ENCODE results near the gene ELMO3. TPM values are rescaled to one million over a fixed set of nuclear protein-coding genes. Genes with fewer than 3 reads are reported as not detected.

Gene ELMO3
- total and polyA plus RNA-seq, 2 of the 13 experiments (the other 11 are each of a cell fraction or from before 2014, with no cell fraction given) = 2.6 to 4.0 TPM

DNA sequence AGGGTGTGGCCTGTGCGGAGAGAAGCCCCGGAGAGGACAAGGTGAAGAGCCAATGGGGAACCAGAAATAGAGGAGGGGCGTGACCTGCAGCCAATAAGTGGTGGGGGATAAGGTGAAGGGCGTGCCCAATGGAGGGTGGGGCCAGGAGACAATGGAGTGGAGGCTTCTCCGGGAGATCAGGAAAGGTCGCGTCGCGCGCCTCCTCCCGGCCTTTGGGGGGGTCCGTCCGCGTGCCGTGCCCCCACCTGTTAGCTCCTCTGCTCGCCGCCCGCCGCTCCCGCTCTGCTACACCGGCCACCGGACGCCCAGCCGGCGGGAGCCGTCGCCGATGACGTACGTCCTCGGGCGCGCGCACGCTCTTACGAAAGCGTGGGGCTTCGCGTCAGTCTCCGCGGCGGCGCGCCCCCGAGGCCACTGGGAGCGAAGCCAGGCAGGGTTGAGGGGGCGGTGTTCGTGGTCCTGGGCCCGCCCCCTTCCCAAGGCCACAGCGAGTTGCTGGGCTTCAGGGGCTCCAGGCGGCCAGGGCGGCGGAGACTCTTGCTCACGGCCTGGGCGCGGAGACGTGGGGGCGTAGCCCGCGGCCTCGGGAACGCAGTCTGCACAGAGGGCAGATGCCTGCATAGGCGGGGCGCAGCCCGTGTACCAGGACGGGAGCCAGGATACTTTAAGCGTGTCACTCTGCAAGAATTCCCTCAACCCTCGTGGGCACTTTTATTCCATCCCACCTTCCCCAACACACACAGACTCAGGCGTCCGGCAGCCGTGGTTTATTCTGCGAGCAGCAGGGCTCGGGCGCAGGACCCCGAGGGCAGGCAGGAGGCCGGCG is 15.1 kb upstream of the ELMO3 start, which contains the start of gene MATCAP1 (continued):
- TF ChIP-seq, protein P1, sequence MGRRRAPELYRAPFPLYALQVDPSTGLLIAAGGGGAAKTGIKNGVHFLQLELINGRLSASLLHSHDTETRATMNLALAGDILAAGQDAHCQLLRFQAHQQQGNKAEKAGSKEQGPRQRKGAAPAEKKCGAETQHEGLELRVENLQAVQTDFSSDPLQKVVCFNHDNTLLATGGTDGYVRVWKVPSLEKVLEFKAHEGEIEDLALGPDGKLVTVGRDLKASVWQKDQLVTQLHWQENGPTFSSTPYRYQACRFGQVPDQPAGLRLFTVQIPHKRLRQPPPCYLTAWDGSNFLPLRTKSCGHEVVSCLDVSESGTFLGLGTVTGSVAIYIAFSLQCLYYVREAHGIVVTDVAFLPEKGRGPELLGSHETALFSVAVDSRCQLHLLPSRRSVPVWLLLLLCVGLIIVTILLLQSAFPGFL (CRISPR knock-in tag; IDR thresholded peaks at IDR 0.05) = no peak
- TF ChIP-seq SIX1 (CRISPR knock-in tag; IDR thresholded peaks at IDR 0.05; ENCODE audit: borderline replicate concordance) = no peak
- peak; percentile 93 for TF ChIP-seq KMT2B (CRISPR knock-in tag; IDR thresholded peaks at IDR 0.05)
- TF ChIP-seq ZKSCAN8 (CRISPR knock-in tag; IDR thresholded peaks at IDR 0.05; ENCODE audit: borderline replicate concordance) = peak; percentile 75; the same call in 1 of the 2 replicates
- peak; percentile 92; the same call in 1 of the 2 replicates for TF ChIP-seq ZNF709 (CRISPR knock-in tag; IDR thresholded peaks at IDR 0.05)
- TF ChIP-seq, protein P2, sequence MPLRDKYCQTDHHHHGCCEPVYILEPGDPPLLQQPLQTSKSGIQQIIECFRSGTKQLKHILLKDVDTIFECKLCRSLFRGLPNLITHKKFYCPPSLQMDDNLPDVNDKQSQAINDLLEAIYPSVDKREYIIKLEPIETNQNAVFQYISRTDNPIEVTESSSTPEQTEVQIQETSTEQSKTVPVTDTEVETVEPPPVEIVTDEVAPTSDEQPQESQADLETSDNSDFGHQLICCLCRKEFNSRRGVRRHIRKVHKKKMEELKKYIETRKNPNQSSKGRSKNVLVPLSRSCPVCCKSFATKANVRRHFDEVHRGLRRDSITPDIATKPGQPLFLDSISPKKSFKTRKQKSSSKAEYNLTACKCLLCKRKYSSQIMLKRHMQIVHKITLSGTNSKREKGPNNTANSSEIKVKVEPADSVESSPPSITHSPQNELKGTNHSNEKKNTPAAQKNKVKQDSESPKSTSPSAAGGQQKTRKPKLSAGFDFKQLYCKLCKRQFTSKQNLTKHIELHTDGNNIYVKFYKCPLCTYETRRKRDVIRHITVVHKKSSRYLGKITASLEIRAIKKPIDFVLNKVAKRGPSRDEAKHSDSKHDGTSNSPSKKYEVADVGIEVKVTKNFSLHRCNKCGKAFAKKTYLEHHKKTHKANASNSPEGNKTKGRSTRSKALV (CRISPR knock-in tag; IDR thresholded peaks at IDR 0.05) = peak; percentile 92
- no peak for TF ChIP-seq ZNF367 (CRISPR knock-in tag; IDR thresholded peaks at IDR 0.05; ENCODE audit: borderline replicate concordance)
- TF ChIP-seq, protein P3, sequence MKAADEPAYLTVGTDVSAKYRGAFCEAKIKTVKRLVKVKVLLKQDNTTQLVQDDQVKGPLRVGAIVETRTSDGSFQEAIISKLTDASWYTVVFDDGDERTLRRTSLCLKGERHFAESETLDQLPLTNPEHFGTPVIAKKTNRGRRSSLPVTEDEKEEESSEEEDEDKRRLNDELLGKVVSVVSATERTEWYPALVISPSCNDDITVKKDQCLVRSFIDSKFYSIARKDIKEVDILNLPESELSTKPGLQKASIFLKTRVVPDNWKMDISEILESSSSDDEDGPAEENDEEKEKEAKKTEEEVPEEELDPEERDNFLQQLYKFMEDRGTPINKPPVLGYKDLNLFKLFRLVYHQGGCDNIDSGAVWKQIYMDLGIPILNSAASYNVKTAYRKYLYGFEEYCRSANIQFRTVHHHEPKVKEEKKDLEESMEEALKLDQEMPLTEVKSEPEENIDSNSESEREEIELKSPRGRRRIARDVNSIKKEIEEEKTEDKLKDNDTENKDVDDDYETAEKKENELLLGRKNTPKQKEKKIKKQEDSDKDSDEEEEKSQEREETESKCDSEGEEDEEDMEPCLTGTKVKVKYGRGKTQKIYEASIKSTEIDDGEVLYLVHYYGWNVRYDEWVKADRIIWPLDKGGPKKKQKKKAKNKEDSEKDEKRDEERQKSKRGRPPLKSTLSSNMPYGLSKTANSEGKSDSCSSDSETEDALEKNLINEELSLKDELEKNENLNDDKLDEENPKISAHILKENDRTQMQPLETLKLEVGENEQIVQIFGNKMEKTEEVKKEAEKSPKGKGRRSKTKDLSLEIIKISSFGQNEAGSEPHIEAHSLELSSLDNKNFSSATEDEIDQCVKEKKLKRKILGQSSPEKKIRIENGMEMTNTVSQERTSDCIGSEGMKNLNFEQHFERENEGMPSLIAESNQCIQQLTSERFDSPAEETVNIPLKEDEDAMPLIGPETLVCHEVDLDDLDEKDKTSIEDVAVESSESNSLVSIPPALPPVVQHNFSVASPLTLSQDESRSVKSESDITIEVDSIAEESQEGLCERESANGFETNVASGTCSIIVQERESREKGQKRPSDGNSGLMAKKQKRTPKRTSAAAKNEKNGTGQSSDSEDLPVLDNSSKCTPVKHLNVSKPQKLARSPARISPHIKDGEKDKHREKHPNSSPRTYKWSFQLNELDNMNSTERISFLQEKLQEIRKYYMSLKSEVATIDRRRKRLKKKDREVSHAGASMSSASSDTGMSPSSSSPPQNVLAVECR (CRISPR knock-in tag; IDR thresholded peaks at IDR 0.05; ENCODE audit: borderline replicate concordance) = peak; percentile 94
- TF ChIP-seq, protein P4, sequence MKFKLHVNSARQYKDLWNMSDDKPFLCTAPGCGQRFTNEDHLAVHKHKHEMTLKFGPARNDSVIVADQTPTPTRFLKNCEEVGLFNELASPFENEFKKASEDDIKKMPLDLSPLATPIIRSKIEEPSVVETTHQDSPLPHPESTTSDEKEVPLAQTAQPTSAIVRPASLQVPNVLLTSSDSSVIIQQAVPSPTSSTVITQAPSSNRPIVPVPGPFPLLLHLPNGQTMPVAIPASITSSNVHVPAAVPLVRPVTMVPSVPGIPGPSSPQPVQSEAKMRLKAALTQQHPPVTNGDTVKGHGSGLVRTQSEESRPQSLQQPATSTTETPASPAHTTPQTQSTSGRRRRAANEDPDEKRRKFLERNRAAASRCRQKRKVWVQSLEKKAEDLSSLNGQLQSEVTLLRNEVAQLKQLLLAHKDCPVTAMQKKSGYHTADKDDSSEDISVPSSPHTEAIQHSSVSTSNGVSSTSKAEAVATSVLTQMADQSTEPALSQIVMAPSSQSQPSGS (CRISPR knock-in tag; IDR thresholded peaks at IDR 0.05) = peak; percentile 76
- no peak for TF ChIP-seq ZNF432 (CRISPR knock-in tag; IDR thresholded peaks at IDR 0.05; ENCODE audit: borderline replicate concordance)
- peak; percentile 43; the same call in 1 of the 2 replicates for TF ChIP-seq ZNF749 (CRISPR knock-in tag; IDR thresholded peaks at IDR 0.05; ENCODE audit: borderline replicate concordance)
- TF ChIP-seq CEBPB (IDR thresholded peaks at IDR 0.05; ENCODE audit: borderline replicate concordance, low read depth, low read length) = peak; percentile 96
- TF ChIP-seq, protein P5, sequence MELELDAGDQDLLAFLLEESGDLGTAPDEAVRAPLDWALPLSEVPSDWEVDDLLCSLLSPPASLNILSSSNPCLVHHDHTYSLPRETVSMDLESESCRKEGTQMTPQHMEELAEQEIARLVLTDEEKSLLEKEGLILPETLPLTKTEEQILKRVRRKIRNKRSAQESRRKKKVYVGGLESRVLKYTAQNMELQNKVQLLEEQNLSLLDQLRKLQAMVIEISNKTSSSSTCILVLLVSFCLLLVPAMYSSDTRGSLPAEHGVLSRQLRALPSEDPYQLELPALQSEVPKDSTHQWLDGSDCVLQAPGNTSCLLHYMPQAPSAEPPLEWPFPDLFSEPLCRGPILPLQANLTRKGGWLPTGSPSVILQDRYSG (CRISPR knock-in tag; IDR thresholded peaks at IDR 0.05) = no peak
- TF ChIP-seq, protein P6, sequence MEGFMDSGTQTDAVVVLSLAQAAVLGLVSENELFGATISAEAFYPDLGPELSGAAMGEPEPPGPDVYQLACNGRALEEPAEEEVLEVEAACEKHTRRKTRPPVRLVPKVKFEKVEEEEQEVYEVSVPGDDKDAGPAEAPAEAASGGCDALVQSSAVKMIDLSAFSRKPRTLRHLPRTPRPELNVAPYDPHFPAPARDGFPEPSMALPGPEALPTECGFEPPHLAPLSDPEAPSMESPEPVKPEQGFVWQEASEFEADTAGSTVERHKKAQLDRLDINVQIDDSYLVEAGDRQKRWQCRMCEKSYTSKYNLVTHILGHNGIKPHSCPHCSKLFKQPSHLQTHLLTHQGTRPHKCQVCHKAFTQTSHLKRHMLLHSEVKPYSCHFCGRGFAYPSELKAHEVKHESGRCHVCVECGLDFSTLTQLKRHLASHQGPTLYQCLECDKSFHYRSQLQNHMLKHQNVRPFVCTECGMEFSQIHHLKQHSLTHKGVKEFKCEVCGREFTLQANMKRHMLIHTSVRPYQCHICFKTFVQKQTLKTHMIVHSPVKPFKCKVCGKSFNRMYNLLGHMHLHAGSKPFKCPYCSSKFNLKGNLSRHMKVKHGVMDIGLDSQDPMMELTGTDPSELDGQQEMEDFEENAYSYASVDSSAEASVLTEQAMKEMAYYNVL (CRISPR knock-in tag; IDR thresholded peaks at IDR 0.05; ENCODE audit: borderline replicate concordance) = no peak
- no peak for TF ChIP-seq SUZ12 (IDR thresholded peaks at IDR 0.05; ENCODE audit: low read depth, low read length)
- TF ChIP-seq ARNT (IDR thresholded peaks at IDR 0.05) = no peak

All from HepG2 (cell line).